NCI-H748 treated with DMSO at 0.1 percent for 48 hours (cell line): ENCODE measurements around the gene MEIS3.
A peak's percentile ranks its signal among the peaks of the same experiment; 100 is the strongest.

ENCODE experiments used
- DNase-seq: peaks from one replicate; lab custom pipeline; 2025; lab: John Stamatoyannopoulos, UW

MEIS3 gene

GRCh38 chr19:47435883-47436417, 16.6 kb upstream of the MEIS3 start:
- DNase-seq = no peak

- DNase-seq = no peak
These were observed 15.9 kb upstream of the MEIS3 start for GRCh38 chr19:47435196-47435595.

- no peak for DNase-seq
These were observed 14.8 kb upstream of the MEIS3 start for GRCh38 chr19:47434088-47434487.

- no peak for DNase-seq
These were observed 13.8 kb upstream of the MEIS3 start for GRCh38 chr19:47433121-47433520.

GRCh38 chr19:47432499-47432898, 13.2 kb upstream of the MEIS3 start:
- no peak for DNase-seq

- DNase-seq = no peak
These were observed 12.8 kb upstream of the MEIS3 start for GRCh38 chr19:47432091-47432490.

- DNase-seq = no peak
These were observed 10.9 kb upstream of the MEIS3 start for GRCh38 chr19:47430041-47430802.

GRCh38 chr19:47429140-47429793, 9.9 kb upstream of the MEIS3 start:
- no peak for DNase-seq

- DNase-seq = peak; percentile 99
These were observed 9.0 kb upstream of the MEIS3 start for GRCh38 chr19:47428177-47428894.

GRCh38 chr19:47427241-47428176, 8.2 kb upstream of the MEIS3 start:
- DNase-seq = peak; percentile 89

- no peak for DNase-seq
These were observed 4.0 kb upstream of the MEIS3 start for GRCh38 chr19:47423203-47423882.

- DNase-seq = no peak
These were observed 3.3 kb upstream of the MEIS3 start for GRCh38 chr19:47422417-47423163.

- no peak for DNase-seq
These were observed 2.6 kb upstream of the MEIS3 start for GRCh38 chr19:47421844-47422395.

- DNase-seq = no peak
These were observed 2.0 kb upstream of the MEIS3 start for GRCh38 chr19:47421244-47421786.

GRCh38 chr19:47419789-47420188, 462 bp upstream of the MEIS3 start:
- no peak for DNase-seq

- DNase-seq = no peak
These were observed 666 bp downstream of the MEIS3 start for GRCh38 chr19:47418692-47419029.

GRCh38 chr19:47417746-47418691, 1.3 kb downstream of the MEIS3 start:
- no peak for DNase-seq

- DNase-seq = no peak
These were observed 2.1 kb downstream of the MEIS3 start for GRCh38 chr19:47417107-47417745.
